ENCODE data around the gene SLC19A2.
"Not testable (repeated sequence)": the region's sequence is repeated elsewhere in the genome, so short reads cannot be mapped to it uniquely, and the experiment has no call there.

SLC19A2 gene

DNA sequence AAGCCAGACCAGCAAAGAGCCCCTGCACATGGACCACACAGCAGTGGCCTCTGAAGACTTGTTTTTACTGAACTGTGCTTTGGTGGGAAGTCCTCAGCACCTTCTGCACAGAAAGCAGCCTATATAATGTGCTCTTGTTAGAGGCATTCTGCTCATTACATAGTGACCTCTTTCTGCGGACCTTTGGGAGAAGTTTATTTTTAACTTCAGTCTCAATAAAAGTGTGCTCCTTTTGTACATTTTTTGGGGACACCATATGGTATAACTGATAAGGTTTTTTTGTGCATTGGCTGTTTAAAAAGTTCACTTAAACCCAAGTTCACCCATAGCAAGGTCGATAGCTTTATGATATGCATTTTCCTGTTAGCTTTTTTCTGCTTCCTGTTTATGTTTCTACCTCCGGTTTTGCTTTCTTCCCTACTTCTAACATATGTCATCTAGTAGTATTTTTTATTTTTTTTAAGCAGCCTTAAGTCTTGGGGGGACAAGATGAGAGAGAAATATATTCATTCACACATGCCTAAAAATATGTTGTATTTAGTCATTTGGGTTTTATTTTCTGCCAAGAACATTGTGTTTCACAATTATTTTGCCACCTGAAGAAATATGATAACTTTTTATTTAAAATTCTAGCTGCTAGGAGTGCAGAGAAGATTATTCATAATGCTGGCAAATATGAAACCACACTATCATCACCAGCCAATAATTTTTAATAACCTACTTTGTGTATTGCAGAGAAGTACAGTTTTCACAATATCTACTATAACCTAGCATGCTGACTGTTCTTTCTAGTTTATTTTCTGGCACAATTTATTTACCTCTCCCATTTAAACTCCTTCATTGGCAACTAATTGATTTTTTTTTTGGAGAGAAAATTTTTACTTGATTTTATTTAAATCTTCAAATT lies 22.9 kb upstream of the SLC19A2 start:
- peak overlapping the region; percentile 69 for H2AFZ ChIP-seq (ENCODE audit: low read depth, low read length)
- peak overlapping the region; percentile 45 for H3K4me2 ChIP-seq (ENCODE audit: insufficient read depth, low read length)
- TF ChIP-seq EZH2 (IDR thresholded peaks at IDR 0.05; ENCODE audit: borderline replicate concordance, low read depth, low read length, severe bottlenecking), result no peak
- TF ChIP-seq, protein P1, sequence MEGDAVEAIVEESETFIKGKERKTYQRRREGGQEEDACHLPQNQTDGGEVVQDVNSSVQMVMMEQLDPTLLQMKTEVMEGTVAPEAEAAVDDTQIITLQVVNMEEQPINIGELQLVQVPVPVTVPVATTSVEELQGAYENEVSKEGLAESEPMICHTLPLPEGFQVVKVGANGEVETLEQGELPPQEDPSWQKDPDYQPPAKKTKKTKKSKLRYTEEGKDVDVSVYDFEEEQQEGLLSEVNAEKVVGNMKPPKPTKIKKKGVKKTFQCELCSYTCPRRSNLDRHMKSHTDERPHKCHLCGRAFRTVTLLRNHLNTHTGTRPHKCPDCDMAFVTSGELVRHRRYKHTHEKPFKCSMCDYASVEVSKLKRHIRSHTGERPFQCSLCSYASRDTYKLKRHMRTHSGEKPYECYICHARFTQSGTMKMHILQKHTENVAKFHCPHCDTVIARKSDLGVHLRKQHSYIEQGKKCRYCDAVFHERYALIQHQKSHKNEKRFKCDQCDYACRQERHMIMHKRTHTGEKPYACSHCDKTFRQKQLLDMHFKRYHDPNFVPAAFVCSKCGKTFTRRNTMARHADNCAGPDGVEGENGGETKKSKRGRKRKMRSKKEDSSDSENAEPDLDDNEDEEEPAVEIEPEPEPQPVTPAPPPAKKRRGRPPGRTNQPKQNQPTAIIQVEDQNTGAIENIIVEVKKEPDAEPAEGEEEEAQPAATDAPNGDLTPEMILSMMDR (IDR thresholded peaks at IDR 0.05; ENCODE audit: borderline replicate concordance, extremely low read depth, low read length, poor library complexity, severe bottlenecking), result no peak
- no peaks in the 10 kb centered on the region for H4K20me1 ChIP-seq (ENCODE audit: insufficient read depth, low read length)
- no peak overlapping the region for H3K9ac ChIP-seq (ENCODE audit: low read depth, low read length)
- no peaks in the 10 kb centered on the region for H3K9me3 ChIP-seq (ENCODE audit: insufficient read depth, low read length, severe bottlenecking)
- H3K27ac ChIP-seq (ENCODE audit: low read length), result peak overlapping the region; percentile 23; the same call in 1 of the 2 replicates
- ATAC-seq (ENCODE audit: insufficient read depth, low read depth), result peak; percentile 60; the same call in 1 of the 3 replicates
- H3K79me2 ChIP-seq (ENCODE audit: insufficient read depth, low read length), result no peaks in the 10 kb centered on the region
- no peaks in the 10 kb centered on the region for H3K27me3 ChIP-seq (ENCODE audit: insufficient read depth, low read length, poor library complexity)
- DNase-seq, result no peak
- H3K4me1 ChIP-seq (ENCODE audit: insufficient read depth, low read length), result peaks cover 13% of the 10 kb centered on the region
- no peak overlapping the region; a peak in 1 of 4 replicates for H3K4me3 ChIP-seq (ENCODE audit: low read depth in 1 of 2, low read length in 2 of 2)
- H3K36me3 ChIP-seq (ENCODE audit: insufficient read depth, low read length), result no peaks in the 10 kb centered on the region

DNA sequence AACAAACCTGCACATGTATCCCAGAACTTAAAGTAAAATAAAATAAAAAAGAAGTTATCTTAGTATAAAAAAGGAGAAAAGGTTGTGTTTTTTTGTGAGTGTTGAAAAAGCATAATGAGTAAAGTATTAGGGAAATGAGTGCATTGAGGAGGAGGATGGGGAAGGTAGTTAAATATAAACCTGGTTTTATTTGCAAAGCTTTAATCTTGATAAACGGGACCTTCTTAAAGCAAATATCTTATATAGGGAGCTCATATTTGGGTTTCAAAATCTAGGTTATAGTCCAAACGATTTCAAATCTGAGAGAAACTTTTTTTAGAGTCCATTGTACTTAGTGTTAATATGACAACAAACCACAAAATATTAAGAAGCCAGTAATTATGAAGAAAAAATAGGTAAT lies 21.7 kb upstream of the SLC19A2 start:
- no peak overlapping the region for H3K27ac ChIP-seq (ENCODE audit: low read length)
- DNase-seq (no peak), ATAC-seq (ENCODE audit: insufficient read depth, low read depth) (no peak)
- no peaks in the 10 kb centered on the region for H3K9me3 ChIP-seq (ENCODE audit: insufficient read depth, low read length, severe bottlenecking)
- no peaks in the 10 kb centered on the region for H4K20me1 ChIP-seq (ENCODE audit: insufficient read depth, low read length)
- H3K36me3 ChIP-seq (ENCODE audit: insufficient read depth, low read length), result no peaks in the 10 kb centered on the region
- no peak overlapping the region for H3K9ac ChIP-seq (ENCODE audit: low read depth, low read length)
- H3K27me3 ChIP-seq (ENCODE audit: insufficient read depth, low read length, poor library complexity), result no peaks in the 10 kb centered on the region
- H3K4me1 ChIP-seq (ENCODE audit: insufficient read depth, low read length), result peaks cover 13% of the 10 kb centered on the region
- H3K4me2 ChIP-seq (ENCODE audit: insufficient read depth, low read length), result no peak overlapping the region
- no peak overlapping the region for H2AFZ ChIP-seq (ENCODE audit: low read depth, low read length)
- H3K4me3 ChIP-seq (ENCODE audit: low read depth in 1 of 2, low read length in 2 of 2), result no peak overlapping the region
- H3K79me2 ChIP-seq (ENCODE audit: insufficient read depth, low read length), result no peaks in the 10 kb centered on the region
- TF ChIP-seq EZH2 (IDR thresholded peaks at IDR 0.05; ENCODE audit: borderline replicate concordance, low read depth, low read length, severe bottlenecking), result no peak
- TF ChIP-seq, protein P1 (IDR thresholded peaks at IDR 0.05; ENCODE audit: borderline replicate concordance, extremely low read depth, low read length, poor library complexity, severe bottlenecking), result no peak

DNA sequence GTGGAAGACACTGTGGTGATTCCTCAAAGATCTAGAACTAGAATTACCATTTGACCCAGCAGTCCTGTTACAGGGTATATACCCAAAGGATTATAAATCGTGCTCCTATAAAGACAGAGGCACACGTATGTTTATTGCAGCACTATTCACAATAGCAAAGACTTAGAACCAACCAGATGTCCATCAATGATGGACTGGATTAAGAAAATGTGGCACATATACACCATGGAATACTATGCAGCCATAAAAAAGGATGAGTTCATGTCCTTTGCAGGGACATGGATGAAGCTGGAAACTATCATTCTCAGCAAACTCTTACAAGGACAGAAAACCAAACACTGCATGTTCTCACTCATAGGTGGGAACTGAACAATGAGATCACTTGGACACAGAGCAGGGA lies 17.9 kb upstream of the SLC19A2 start:
- DNase-seq; H4K20me1 ChIP-seq (ENCODE audit: insufficient read depth, low read length); H3K4me2 ChIP-seq (ENCODE audit: insufficient read depth, low read length); H3K9ac ChIP-seq (ENCODE audit: low read depth, low read length); H3K27me3 ChIP-seq (ENCODE audit: insufficient read depth, low read length, poor library complexity); H3K4me3 ChIP-seq (ENCODE audit: low read depth in 1 of 2, low read length in 2 of 2); H3K9me3 ChIP-seq (ENCODE audit: insufficient read depth, low read length, severe bottlenecking); H3K79me2 ChIP-seq (ENCODE audit: insufficient read depth, low read length); H2AFZ ChIP-seq (ENCODE audit: low read depth, low read length); H3K27ac ChIP-seq (ENCODE audit: low read length); ATAC-seq (ENCODE audit: insufficient read depth, low read depth); H3K36me3 ChIP-seq (ENCODE audit: insufficient read depth, low read length); H3K4me1 ChIP-seq (ENCODE audit: insufficient read depth, low read length): not testable (repeated sequence)

DNA sequence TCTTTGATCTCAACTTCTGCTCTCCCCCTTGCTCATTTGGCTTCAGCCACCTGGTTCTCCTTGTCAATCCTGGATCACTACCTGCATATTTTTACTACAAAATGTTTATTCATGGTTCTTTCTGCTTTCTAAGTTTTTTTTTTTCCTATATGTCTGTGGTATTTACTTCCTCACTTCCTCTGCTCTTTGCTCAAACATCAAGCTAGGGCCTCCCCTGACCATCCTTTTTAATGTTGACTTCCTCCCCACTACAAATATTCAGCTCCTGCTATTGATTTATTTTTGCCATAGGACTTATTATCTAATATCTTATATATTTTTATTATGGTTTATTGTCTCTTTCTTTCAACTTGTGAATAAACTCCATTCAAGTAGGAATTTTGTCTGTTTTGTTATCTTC lies 14.1 kb upstream of the SLC19A2 start:
- no peaks in the 10 kb centered on the region for H4K20me1 ChIP-seq (ENCODE audit: insufficient read depth, low read length)
- no peak for TF ChIP-seq EZH2 (IDR thresholded peaks at IDR 0.05; ENCODE audit: borderline replicate concordance, low read depth, low read length, severe bottlenecking)
- TF ChIP-seq, protein P1 (IDR thresholded peaks at IDR 0.05; ENCODE audit: borderline replicate concordance, extremely low read depth, low read length, poor library complexity, severe bottlenecking), result no peak
- H3K4me1 ChIP-seq (ENCODE audit: insufficient read depth, low read length), result no peaks in the 10 kb centered on the region
- H3K36me3 ChIP-seq (ENCODE audit: insufficient read depth, low read length), result no peaks in the 10 kb centered on the region
- no peaks in the 10 kb centered on the region for H3K9me3 ChIP-seq (ENCODE audit: insufficient read depth, low read length, severe bottlenecking)
- no peaks in the 10 kb centered on the region for H3K79me2 ChIP-seq (ENCODE audit: insufficient read depth, low read length)
- no peak overlapping the region for H2AFZ ChIP-seq (ENCODE audit: low read depth, low read length)
- DNase-seq (no peak), ATAC-seq (ENCODE audit: insufficient read depth, low read depth) (no peak)
- H3K4me2 ChIP-seq (ENCODE audit: insufficient read depth, low read length), result no peak overlapping the region
- H3K4me3 ChIP-seq (ENCODE audit: low read depth in 1 of 2, low read length in 2 of 2), result no peak overlapping the region
- H3K27ac ChIP-seq (ENCODE audit: low read length), result no peak overlapping the region
- H3K9ac ChIP-seq (ENCODE audit: low read depth, low read length), result no peak overlapping the region
- H3K27me3 ChIP-seq (ENCODE audit: insufficient read depth, low read length, poor library complexity), result no peaks in the 10 kb centered on the region

Measured in DND-41 (cell line).